ENCODE data around the gene LHX3. TPM values are rescaled to one million over a fixed set of nuclear protein-coding genes. Genes with fewer than 3 reads are reported as not detected.
"Not testable (repeated sequence)": the region's sequence is repeated elsewhere in the genome, so short reads cannot be mapped to it uniquely, and the experiment has no call there.

The LHX3 gene
- total and polyA plus RNA-seq, 11 donors, result not detected

DNA sequence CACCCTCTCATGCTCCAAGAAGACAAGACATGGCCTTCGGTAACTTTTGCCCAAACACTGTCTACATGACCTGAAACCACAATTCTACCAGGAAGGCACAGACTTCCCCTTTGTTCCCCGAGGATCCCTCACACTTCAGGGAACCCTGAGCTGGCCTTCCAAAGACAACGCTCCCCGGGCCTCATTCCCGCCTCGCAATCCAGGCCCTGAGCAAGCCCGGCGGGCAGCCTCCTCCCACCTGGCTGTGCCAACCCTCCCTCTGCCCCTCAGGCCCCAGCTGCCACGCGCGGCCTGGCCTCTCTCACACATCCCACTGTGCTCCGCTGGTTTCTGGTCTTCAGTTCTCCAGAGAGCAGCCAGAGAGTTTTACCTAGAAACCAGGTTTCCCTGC is 33.4 kb upstream of the LHX3 start:
- DNase-seq, result no peak
- no peaks in the 10 kb centered on the region for H3K27me3 ChIP-seq
- peak overlapping the region in 4 of 12 donors; percentile 65 to 81 (median 68) for H3K27ac ChIP-seq
- intact Hi-C loops (cut with DNase I), result no loop called here
- H3K4me3 ChIP-seq, result no peak overlapping the region
- H3K36me3 ChIP-seq, result peaks cover 0 to 18% (median 5%) of the 10 kb centered on the region in 9 donors
- TF ChIP-seq, protein P1, sequence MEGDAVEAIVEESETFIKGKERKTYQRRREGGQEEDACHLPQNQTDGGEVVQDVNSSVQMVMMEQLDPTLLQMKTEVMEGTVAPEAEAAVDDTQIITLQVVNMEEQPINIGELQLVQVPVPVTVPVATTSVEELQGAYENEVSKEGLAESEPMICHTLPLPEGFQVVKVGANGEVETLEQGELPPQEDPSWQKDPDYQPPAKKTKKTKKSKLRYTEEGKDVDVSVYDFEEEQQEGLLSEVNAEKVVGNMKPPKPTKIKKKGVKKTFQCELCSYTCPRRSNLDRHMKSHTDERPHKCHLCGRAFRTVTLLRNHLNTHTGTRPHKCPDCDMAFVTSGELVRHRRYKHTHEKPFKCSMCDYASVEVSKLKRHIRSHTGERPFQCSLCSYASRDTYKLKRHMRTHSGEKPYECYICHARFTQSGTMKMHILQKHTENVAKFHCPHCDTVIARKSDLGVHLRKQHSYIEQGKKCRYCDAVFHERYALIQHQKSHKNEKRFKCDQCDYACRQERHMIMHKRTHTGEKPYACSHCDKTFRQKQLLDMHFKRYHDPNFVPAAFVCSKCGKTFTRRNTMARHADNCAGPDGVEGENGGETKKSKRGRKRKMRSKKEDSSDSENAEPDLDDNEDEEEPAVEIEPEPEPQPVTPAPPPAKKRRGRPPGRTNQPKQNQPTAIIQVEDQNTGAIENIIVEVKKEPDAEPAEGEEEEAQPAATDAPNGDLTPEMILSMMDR (IDR thresholded peaks at IDR 0.05), result no peak
- TF ChIP-seq POLR2A (IDR thresholded peaks at IDR 0.05), result no peak
- ATAC-seq, result no peak
- H3K4me1 ChIP-seq, result peaks cover 7 to 57% (median 28%) of the 10 kb centered on the region in 12 donors
- WGBS, 4 donors, result 73 to 84% (median 77%) methylated on average over 12 of the region's 12 CpGs
- H3K9me3 ChIP-seq, result no peaks in the 10 kb centered on the region

DNA sequence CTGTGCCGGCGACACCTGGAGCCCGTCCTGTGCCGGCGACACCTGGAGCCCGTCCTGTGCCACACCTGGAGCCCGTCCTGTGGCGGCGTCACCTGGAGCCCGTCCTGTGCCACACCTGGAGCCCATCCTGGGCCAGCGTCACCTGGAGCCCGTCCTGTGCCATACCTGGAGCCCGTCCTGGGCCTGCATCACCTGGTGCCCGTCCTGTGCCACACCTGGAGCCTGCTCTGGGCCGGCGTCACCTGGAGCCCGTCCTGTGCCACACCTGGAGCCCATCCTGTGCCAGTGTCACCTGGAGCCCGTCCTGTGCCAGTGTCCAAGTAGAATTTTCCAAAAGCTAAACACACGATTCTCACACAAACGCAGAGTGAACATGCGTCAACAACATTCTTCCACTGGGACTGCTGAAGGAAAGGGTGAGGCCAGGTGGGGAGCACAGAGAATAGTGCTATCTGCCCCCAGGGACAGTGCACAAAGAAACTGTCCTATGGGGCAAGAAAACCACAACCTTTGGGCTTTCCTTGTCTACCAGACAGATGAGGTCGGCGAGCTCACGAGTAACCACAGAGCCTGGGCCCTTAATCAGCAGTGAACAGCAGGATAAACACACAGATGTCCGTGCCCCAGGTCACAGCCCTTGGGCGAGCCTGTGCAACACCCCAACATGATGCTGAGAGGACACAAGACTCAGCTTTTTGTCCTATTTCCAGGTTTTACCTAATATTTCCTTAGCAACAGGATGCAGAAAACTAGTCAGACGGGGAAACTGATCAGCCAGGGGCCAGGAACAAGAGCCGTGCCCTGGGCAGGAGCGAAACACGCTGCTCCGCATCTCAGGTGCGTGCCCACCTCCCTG is 32.8 kb upstream of the LHX3 start:
- TF ChIP-seq, protein P1 (IDR thresholded peaks at IDR 0.05), result no peak
- TF ChIP-seq POLR2A (IDR thresholded peaks at IDR 0.05), result no peak
- no peak for DNase-seq
- Histone ChIP-seq H3K27ac (peak overlapping the region in 1 of 12 donors; percentile 71), H3K4me3 (no peak overlapping the region), H3K27me3 (no peaks in the 10 kb centered on the region), H3K36me3 (peaks cover 0 to 18% (median 5%) of the 10 kb centered on the region in 9 donors), H3K9me3 (no peaks in the 10 kb centered on the region), H3K4me1 (peaks cover 7 to 52% (median 28%) of the 10 kb centered on the region in 12 donors)
- intact Hi-C loops (cut with DNase I), result no loop called here
- WGBS, 4 donors, result 92 to 93% (median 92%) methylated on average over 27 to 32 of the region's 32 CpGs
- ATAC-seq, result no peak

DNA sequence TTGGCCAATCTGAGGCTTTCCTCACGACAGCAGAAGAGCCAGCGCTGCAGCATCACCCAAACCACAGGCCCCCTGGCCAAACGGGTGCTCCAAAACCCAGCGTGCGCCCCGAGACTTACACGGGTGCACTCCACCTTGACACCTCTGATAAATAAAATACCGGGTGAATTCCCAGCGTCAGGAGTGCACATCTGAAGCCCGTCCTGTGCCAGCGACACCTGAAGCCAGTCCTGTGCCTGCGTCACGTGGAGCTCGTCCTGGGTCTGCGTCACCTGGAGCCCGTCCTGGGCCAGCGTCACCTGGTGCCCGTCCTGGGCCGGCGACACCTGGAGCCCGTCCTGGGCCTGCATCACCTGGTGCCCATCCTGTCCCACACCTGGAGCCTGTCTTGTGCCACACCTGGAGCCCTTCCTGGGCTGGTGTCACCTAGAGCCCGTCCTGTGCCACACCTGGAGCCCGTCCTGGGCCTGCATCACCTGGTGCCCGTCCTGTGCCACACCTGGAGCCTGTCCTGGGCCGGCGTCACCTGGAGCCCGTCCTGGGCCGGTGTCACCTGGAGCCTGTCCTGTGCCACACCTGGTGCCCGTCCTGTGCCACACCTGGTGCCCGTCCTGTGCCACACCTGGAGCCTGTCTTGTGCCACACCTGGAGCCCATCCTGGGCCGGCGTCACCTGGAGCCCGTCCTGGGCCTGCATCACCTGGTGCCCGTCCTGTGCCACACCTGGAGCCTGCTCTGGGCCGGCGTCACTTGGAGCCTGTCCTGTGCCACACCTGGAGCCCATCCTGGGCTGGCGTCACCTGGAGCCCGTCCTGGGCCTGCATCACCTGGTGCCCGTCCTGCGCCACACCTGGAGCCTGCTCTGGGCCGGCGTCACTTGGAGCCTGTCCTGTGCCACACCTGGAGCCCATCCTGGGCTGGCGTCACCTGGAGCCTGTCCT is 31.8 kb upstream of the LHX3 start:
- H3K9me3 ChIP-seq; H3K27me3 ChIP-seq; H3K4me3 ChIP-seq; intact Hi-C loops (cut with DNase I); DNase-seq; ATAC-seq; H3K27ac ChIP-seq: not testable (repeated sequence)
- Histone ChIP-seq H3K36me3 (peaks cover 0 to 18% (median 5%) of the 10 kb centered on the region in 9 donors), H3K4me1 (peaks cover 7 to 43% (median 27%) of the 10 kb centered on the region in 12 donors)
- WGBS, 4 donors, result 96 to 97% (median 96%) methylated on average over 21 to 43 of the region's 43 CpGs

DNA sequence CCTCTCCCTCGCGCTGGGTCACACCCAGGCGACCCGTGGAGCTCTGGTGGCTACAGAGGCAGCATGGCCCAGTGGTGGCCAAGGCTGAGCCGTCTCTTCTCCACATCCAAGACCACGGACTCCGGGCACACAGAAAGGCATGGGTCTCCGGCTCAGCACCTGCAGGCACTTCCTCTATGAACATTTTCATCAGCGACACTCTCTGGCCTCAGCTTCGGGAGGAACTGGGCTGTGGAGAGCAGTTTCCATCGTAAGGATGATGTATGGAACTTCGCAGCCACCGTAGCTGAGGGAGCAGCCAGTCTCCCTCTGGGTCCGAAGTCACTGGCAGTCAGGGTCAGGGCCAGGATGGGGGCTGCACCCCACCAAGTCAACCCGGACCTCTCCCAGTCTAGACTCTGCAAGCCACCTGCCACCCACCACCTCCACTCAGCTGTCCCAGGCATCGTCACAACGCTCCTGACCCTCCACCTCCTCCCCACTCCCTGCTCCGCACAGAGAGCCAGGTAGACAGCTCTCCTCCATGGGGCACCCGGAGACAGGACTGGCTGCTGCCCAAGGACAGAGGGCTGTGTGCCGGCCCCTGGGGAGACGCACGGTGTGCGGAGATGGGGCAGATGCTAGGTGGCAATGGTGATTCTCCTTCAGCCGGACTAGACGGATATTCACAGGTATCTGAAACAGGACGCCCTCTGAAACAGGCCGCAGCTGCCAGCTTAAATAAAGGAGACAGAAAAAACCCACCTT is 31.0 kb upstream of the LHX3 start:
- H3K27ac ChIP-seq, result no peak overlapping the region
- 92 to 95% (median 94%) methylated on average over 19 to 27 of the region's 27 CpGs for WGBS, 4 donors
- ATAC-seq, result no peak
- no peaks in the 10 kb centered on the region for H3K27me3 ChIP-seq
- H3K36me3 ChIP-seq, result peaks cover 0 to 18% (median 5%) of the 10 kb centered on the region in 9 donors
- no peaks in the 10 kb centered on the region for H3K9me3 ChIP-seq
- no peak overlapping the region for H3K4me3 ChIP-seq
- DNase-seq, result no peak
- intact Hi-C loops (cut with DNase I), result no loop called here
- H3K4me1 ChIP-seq, result peaks cover 7 to 35% (median 27%) of the 10 kb centered on the region in 12 donors
- TF ChIP-seq POLR2A (IDR thresholded peaks at IDR 0.05), result no peak
- TF ChIP-seq, protein P1 (IDR thresholded peaks at IDR 0.05), result no peak
